Mammary epithelial cell (primary cell): Measurements from ENCODE around the gene KRTAP12-3.

Experiments used
- CTCF ChIP-seq, 2 donors: IDR thresholded peaks in 1 of 2; conservative IDR thresholded peaks in 1 of 2; 2 replicates each; pipeline ENCODE4 v1.5.1; 2011 to 2012; ENCODE audit warnings: inconsistent platforms in 2 of 2, low read length in 2 of 2, mild to moderate bottlenecking in 2 of 2, control low read depth in 1 of 2, low read depth in 1 of 2; ENCODE audit not compliant: insufficient read depth in 1 of 2; ENCODE audit errors: extremely low read depth in 1 of 2
- EZH2 ChIP-seq: IDR thresholded peaks from 2 replicates; pipeline ENCODE4 v1.6.1; 2012; ENCODE audit warnings: low read length, inconsistent platforms, borderline replicate concordance

- no peak for TF ChIP-seq CTCF (conservative IDR thresholded peaks at IDR 0.05 in 1 of 2, IDR thresholded peaks at IDR 0.05 in 1 of 2; ENCODE audit: extremely low read depth in 1 of 2, insufficient read depth in 1 of 2, low read depth in 1 of 2, low read length in 2 of 2)
- TF ChIP-seq EZH2 = no peak
Observed at GRCh38 chr21:44692798-44693512, 35.2 kb downstream of the KRTAP12-3 start.
